IMR-90 (cell line): Measurements from ENCODE around the gene AHI1. TPM values are rescaled to one million over a fixed set of nuclear protein-coding genes. Genes with fewer than 3 reads are reported as not detected.

Experiments
- ATAC-seq: fragments of 200-7000 bp; cut with Tn5 transposase; 2 replicates; pipeline ENCODE4 v1.9.1; 2020; ENCODE audit warnings: low read depth, mild to moderate bottlenecking, moderate library complexity
- BruUV-seq: library from RNA; stranded (reverse); fragments of 400-500 nt; replicated peaks from 2 replicates; lab custom pipeline; 2021; lab: Mats Ljungman, UMichigan
- CTCF ChIA-PET: fragments of 300-600 bp; formaldehyde crosslinking; extraction: SDS; loops from one replicate; lab custom pipeline; 2021; ENCODE audit warnings: antibody characterized with exemption; lab: Yijun Ruan, JAX
- POLR2A ChIA-PET: fragments of 300-600 bp; sonication (Branson Sonifier 250); formaldehyde crosslinking; loops from one replicate; lab custom pipeline; 2022; ENCODE audit warnings: antibody characterized with exemption; ENCODE audit not compliant: unreplicated experiment; lab: Charles Lee
- DNase-seq: peaks from one replicate; pipeline ENCODE4 v3.0.0; 2013
- H2AFZ ChIP-seq: replicated peaks from 2 replicates; pipeline ENCODE3; 2013; ENCODE audit warnings: low read length, mild to moderate bottlenecking; ENCODE audit not compliant: poor library complexity
- H2AK5ac ChIP-seq: 2 replicates; pipeline ENCODE4 v1.6.1; 2013; ENCODE audit warnings: low read depth, low read length, inconsistent platforms
- H2AK9ac ChIP-seq: replicated peaks from 2 replicates; pipeline ENCODE3; 2013; ENCODE audit warnings: mild to moderate bottlenecking, low read depth, low read length, moderate library complexity; ENCODE audit not compliant: poor library complexity
- H2BK120ac ChIP-seq: 2 replicates; pipeline ENCODE4 v1.6.1; 2013; ENCODE audit warnings: low read depth, low read length, inconsistent platforms
- H2BK15ac ChIP-seq: 3 replicates; pipeline ENCODE4 v1.6.1; 2013; ENCODE audit warnings: low read depth, low read length, inconsistent platforms
- H2BK20ac ChIP-seq: 2 replicates; pipeline ENCODE4 v1.6.1; 2013; ENCODE audit warnings: low read depth, mild to moderate bottlenecking, inconsistent platforms, low read length, moderate library complexity
- H2BK5ac ChIP-seq: 2 replicates; pipeline ENCODE4 v1.6.1; 2013; ENCODE audit warnings: mild to moderate bottlenecking, low read depth, low read length, inconsistent platforms; ENCODE audit not compliant: poor library complexity, severe bottlenecking
- H3K14ac ChIP-seq: replicated peaks from 2 replicates; pipeline ENCODE4 v1.6.1; 2013; ENCODE audit warnings: low read depth, low read length, inconsistent platforms
- H3K18ac ChIP-seq: 2 replicates; pipeline ENCODE4 v1.6.1; 2013; ENCODE audit warnings: low read depth, low read length, control low read depth
- H3K23ac ChIP-seq: 2 replicates; pipeline ENCODE4 v1.6.1; 2013; ENCODE audit warnings: low read depth, low read length, inconsistent platforms
- H3K27ac ChIP-seq: 2 replicates; pipeline ENCODE4 v1.5.1; 2013; ENCODE audit warnings: mild to moderate bottlenecking, control low read depth, low read length; ENCODE audit not compliant: insufficient read depth
- H3K27me3 ChIP-seq: 2 replicates; pipeline ENCODE4 v1.6.1; 2013; ENCODE audit warnings: low read length; ENCODE audit not compliant: control insufficient read depth, insufficient read depth
- H3K36me3 ChIP-seq: 2 replicates; pipeline ENCODE4 v1.6.1; 2013; ENCODE audit warnings: low read length, mixed read lengths; ENCODE audit not compliant: control insufficient read depth, insufficient read depth
- H3K4ac ChIP-seq: 2 replicates; pipeline ENCODE4 v1.6.1; 2013; ENCODE audit warnings: low read depth, low read length, inconsistent platforms
- H3K4me1 ChIP-seq: 2 replicates; pipeline ENCODE4 v1.6.1; 2013; ENCODE audit warnings: low read length, mixed read lengths; ENCODE audit not compliant: control insufficient read depth, insufficient read depth
- H3K4me2 ChIP-seq: 2 replicates; pipeline ENCODE4 v1.6.1; 2013; ENCODE audit warnings: low read depth, mild to moderate bottlenecking, control low read depth, low read length, moderate library complexity
- H3K4me3 ChIP-seq: 2 replicates; pipeline ENCODE4 v1.5.1; 2013; ENCODE audit warnings: low read depth, mild to moderate bottlenecking, control low read depth, low read length, moderate library complexity; ENCODE audit not compliant: insufficient read depth
- H3K56ac ChIP-seq: 2 replicates; pipeline ENCODE4 v1.6.1; 2013; ENCODE audit warnings: low read length, inconsistent platforms; ENCODE audit not compliant: insufficient read depth; ENCODE audit errors: extremely low read depth
- H3K79me1 ChIP-seq, 2 experiments: 2 replicates each; pipeline ENCODE4 v1.6.1; 2013; ENCODE audit warnings: low read length in 2 of 2, inconsistent platforms in 1 of 2, low read depth in 1 of 2
- H3K9ac ChIP-seq: 2 replicates; pipeline ENCODE4 v1.6.1; 2013; ENCODE audit warnings: low read depth, low read length, control low read depth
- H3K9me1 ChIP-seq: 2 replicates; pipeline ENCODE4 v1.6.1; 2013; ENCODE audit warnings: low read length, inconsistent platforms; ENCODE audit not compliant: insufficient read depth
- H3K9me3 ChIP-seq: 2 replicates; pipeline ENCODE4 v1.6.1; 2013; ENCODE audit warnings: low read length; ENCODE audit not compliant: control insufficient read depth, insufficient read depth
- H4K20me1 ChIP-seq: 2 replicates; pipeline ENCODE4 v1.6.1; 2013; ENCODE audit warnings: low read length, inconsistent platforms; ENCODE audit not compliant: insufficient read depth
- H4K5ac ChIP-seq: 2 replicates; pipeline ENCODE4 v1.6.1; 2013; ENCODE audit warnings: mild to moderate bottlenecking, low read depth, low read length, control low read depth
- H4K8ac ChIP-seq, 2 experiments: 2 replicates each; pipeline ENCODE4 v1.6.1; 2013; ENCODE audit warnings: low read depth in 2 of 2, low read length in 2 of 2, control low read depth in 1 of 2, inconsistent platforms in 1 of 2
- H4K91ac ChIP-seq: 2 replicates; pipeline ENCODE4 v1.6.1; 2013; ENCODE audit warnings: low read depth, low read length, inconsistent platforms; ENCODE audit not compliant: insufficient read depth
- MAZ ChIP-seq: IDR thresholded peaks from 2 replicates; pipeline ENCODE4 v1.6.1; 2012; ENCODE audit warnings: low read depth, mild to moderate bottlenecking, low read length, improper control_type of control experiment, moderate library complexity, borderline replicate concordance
- RCOR1 ChIP-seq: IDR thresholded peaks from 2 replicates; pipeline ENCODE4 v1.6.1; 2012; ENCODE audit warnings: mild to moderate bottlenecking, low read length, improper control_type of control experiment; ENCODE audit not compliant: insufficient replicate concordance
- WGBS, 2 experiments: methylation state at CpG; one replicate each; pipeline versions ENCODE4 v1.1.5 to v1.1.7; 2013; ENCODE audit warnings: missing lambda C conversion rate in 2 of 2; ENCODE audit not compliant: insufficient read length in 1 of 2; ENCODE audit errors: extremely low coverage in 2 of 2; 5-methylcytosine and 5-hydroxymethylcytosine counted together
- dilution Hi-C: fragments of 300-500 bp; cut with HindIII; formaldehyde crosslinking; loops from one replicate; pipeline ENCODE4 v1.14.3; 2018; ENCODE audit warnings: low sequenced_read_pairs; ENCODE audit not compliant: unreplicated experiment
- in situ Hi-C: fragments of 300-500 bp; cut with MboI; formaldehyde crosslinking; loops from 3 replicates; pipeline ENCODE4 v1.14.3; 2019; ENCODE audit warnings: low sequenced_read_pairs, inconsistent platforms, mixed read lengths
- intact Hi-C: fragments of 100-400 bp; cut with micrococcal nuclease; formaldehyde crosslinking; loops from 2 replicates; pipeline ENCODE4 v1.10.0; 2022
- polyA plus RNA-seq, 3 experiments: library from polyadenylated mRNA; depleted of rRNA; stranded (reverse); fragments of >200 nt; gene quantifications; 2 replicates each; pipeline ENCODE4 v1.2.3, GENCODE V29; 2012; ENCODE audit warnings: low replicate concordance in 1 of 3
- total RNA-seq: library from RNA; depleted of rRNA; stranded (reverse); fragments of >200 nt; gene quantifications from 2 replicates; pipeline ENCODE4 v1.2.3, GENCODE V29; 2012

AHI1 gene
- total and polyA plus RNA-seq, 2 of the 4 experiments (the other 2 are of a cell fraction): 9.5 to 19.4 TPM

DNA sequence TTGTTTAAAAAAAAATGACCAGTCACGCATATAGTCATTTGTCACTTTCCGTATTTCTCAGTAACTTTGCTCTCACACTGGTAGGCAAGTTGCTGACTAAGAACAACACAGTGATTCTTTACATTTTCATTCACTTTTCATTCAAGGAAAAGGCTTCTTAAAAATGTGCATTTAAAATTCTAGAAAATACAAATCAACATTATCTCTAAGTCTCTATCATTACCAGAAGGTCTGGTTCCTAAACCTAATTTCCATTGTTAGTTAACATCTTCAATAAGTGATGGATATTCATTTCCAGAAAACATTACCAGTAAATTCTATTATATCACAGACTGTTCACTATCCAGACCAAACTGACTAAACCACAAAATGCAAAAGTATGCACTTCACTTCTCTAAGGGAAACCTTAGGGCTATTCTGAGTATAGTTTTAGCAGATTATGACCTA lies 115.3 kb downstream of the AHI1 start:
- H3K27ac ChIP-seq: no peak overlapping the region
- H2BK20ac ChIP-seq: no peak overlapping the region
- no peak overlapping the region for H4K8ac ChIP-seq
- POLR2A ChIA-PET: no interaction called here
- H2BK120ac ChIP-seq: no peak overlapping the region
- H4K91ac ChIP-seq: no peak overlapping the region
- BruUV-seq: no TSS peak
- peaks cover 2% of the 10 kb centered on the region; the same call in 1 of the 2 replicates for H3K36me3 ChIP-seq
- 50 to 100% methylated on average over 1 to 2 of the region's 2 CpGs for WGBS, 2 experiments
- TF ChIP-seq RCOR1 (no peak), MAZ (no peak)
- no peak overlapping the region for H4K5ac ChIP-seq
- DNase-seq (no peak), ATAC-seq (no peak)
- H2AK9ac ChIP-seq: no peak overlapping the region
- H3K4me3 ChIP-seq: no peak overlapping the region
- no peak overlapping the region for H2AFZ ChIP-seq
- no peak overlapping the region for H3K14ac ChIP-seq
- H3K18ac ChIP-seq: no peak overlapping the region
- no peaks in the 10 kb centered on the region for H3K9me3 ChIP-seq
- intact Hi-C loops: no loop called here
- H3K4me1 ChIP-seq: no peaks in the 10 kb centered on the region
- no peak overlapping the region for H2BK5ac ChIP-seq
- H4K20me1 ChIP-seq: no peaks in the 10 kb centered on the region
- H2AK5ac ChIP-seq: no peak overlapping the region
- dilution Hi-C loops: no loop called here
- H3K4me2 ChIP-seq: no peak overlapping the region
- H3K27me3 ChIP-seq: no peaks in the 10 kb centered on the region
- no peak overlapping the region for H3K4ac ChIP-seq
- H3K9me1 ChIP-seq: no peaks in the 10 kb centered on the region
- in situ Hi-C loops: no loop called here
- no peaks in the 10 kb centered on the region for H3K79me1 ChIP-seq
- no peak overlapping the region for H3K9ac ChIP-seq
- H2BK15ac ChIP-seq: no peak overlapping the region
- H3K23ac ChIP-seq: no peak overlapping the region
- H3K56ac ChIP-seq: no peak overlapping the region
- CTCF ChIA-PET: no interaction called here
